ENCODE results near the gene CHAC1. TPM values are rescaled to one million over a fixed set of nuclear protein-coding genes. Genes with fewer than 3 reads are reported as not detected.
A peak's percentile ranks its signal among the peaks of the same experiment; 100 is the strongest.

Gene CHAC1
- total and polyA plus RNA-seq, 4 donors = 0.17 to 11.9 (median 11.6) TPM

GRCh38 chr15:40936234-40936708 lies 17.0 kb upstream of the CHAC1 start:
- DNase-seq (no peak), ATAC-seq (ENCODE audit: insufficient read depth, low FRiP score) (no peak)
- H3K36me3 ChIP-seq (ENCODE audit: control insufficient read depth in 4 of 4, insufficient read depth in 4 of 4, low read length in 4 of 4) = peaks cover 0 to 22% (median 0%) of the 10 kb centered on the region in 4 donors
- peaks cover 0 to 32% (median 24%) of the 10 kb centered on the region in 5 donors for H3K4me1 ChIP-seq (ENCODE audit: control insufficient read depth in 5 of 5, insufficient read depth in 5 of 5, low read length in 5 of 5)
- H3K27ac ChIP-seq (ENCODE audit: low read depth in 1 of 2, low read length in 1 of 2) = peak overlapping the region in 1 of 2 donors; percentile 23
- H3K27me3 ChIP-seq (ENCODE audit: control insufficient read depth in 3 of 3, insufficient read depth in 3 of 3, low read length in 2 of 3) = peaks cover 0 to 11% (median 5%) of the 10 kb centered on the region in 3 donors
- peak overlapping the region; percentile 1 for H3K4me3 ChIP-seq
- no peaks in the 10 kb centered on the region for H3K9me3 ChIP-seq (ENCODE audit: control insufficient read depth in 4 of 4, insufficient read depth in 3 of 4, low read length in 3 of 4)
- no peak overlapping the region for H3K9ac ChIP-seq (ENCODE audit: insufficient read depth in 1 of 2, low read length in 2 of 2)
- WGBS, 2 donors = 77 to 95% methylated on average over 31 of the region's 31 CpGs
- TF ChIP-seq, protein P1, sequence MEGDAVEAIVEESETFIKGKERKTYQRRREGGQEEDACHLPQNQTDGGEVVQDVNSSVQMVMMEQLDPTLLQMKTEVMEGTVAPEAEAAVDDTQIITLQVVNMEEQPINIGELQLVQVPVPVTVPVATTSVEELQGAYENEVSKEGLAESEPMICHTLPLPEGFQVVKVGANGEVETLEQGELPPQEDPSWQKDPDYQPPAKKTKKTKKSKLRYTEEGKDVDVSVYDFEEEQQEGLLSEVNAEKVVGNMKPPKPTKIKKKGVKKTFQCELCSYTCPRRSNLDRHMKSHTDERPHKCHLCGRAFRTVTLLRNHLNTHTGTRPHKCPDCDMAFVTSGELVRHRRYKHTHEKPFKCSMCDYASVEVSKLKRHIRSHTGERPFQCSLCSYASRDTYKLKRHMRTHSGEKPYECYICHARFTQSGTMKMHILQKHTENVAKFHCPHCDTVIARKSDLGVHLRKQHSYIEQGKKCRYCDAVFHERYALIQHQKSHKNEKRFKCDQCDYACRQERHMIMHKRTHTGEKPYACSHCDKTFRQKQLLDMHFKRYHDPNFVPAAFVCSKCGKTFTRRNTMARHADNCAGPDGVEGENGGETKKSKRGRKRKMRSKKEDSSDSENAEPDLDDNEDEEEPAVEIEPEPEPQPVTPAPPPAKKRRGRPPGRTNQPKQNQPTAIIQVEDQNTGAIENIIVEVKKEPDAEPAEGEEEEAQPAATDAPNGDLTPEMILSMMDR (IDR thresholded peaks at IDR 0.05; ENCODE audit: control extremely low read depth, extremely low read depth) = no peak

GRCh38 chr15:40936709-40937666 lies 16.3 kb upstream of the CHAC1 start:
- 68 to 75% methylated on average over 15 of the region's 15 CpGs for WGBS, 2 donors
- H3K9me3 ChIP-seq (ENCODE audit: control insufficient read depth in 4 of 4, insufficient read depth in 3 of 4, low read length in 3 of 4) = no peaks in the 10 kb centered on the region
- DNase-seq = peak in 1 of 3 donors; percentile 44
- H3K9ac ChIP-seq (ENCODE audit: insufficient read depth in 1 of 2, low read length in 2 of 2) = no peak overlapping the region
- H3K36me3 ChIP-seq (ENCODE audit: control insufficient read depth in 4 of 4, insufficient read depth in 4 of 4, low read length in 4 of 4) = peaks cover 0 to 20% (median 0%) of the 10 kb centered on the region in 4 donors
- H3K4me1 ChIP-seq (ENCODE audit: control insufficient read depth in 5 of 5, insufficient read depth in 5 of 5, low read length in 5 of 5) = peaks cover 0 to 33% (median 23%) of the 10 kb centered on the region in 5 donors
- TF ChIP-seq, protein P1 (IDR thresholded peaks at IDR 0.05; ENCODE audit: control extremely low read depth, extremely low read depth) = no peak
- no peak for ATAC-seq (ENCODE audit: insufficient read depth, low FRiP score)
- peaks cover 0 to 4% (median 0%) of the 10 kb centered on the region in 3 donors for H3K27me3 ChIP-seq (ENCODE audit: control insufficient read depth in 3 of 3, insufficient read depth in 3 of 3, low read length in 2 of 3)
- peak overlapping the region; percentile 1 for H3K4me3 ChIP-seq
- H3K27ac ChIP-seq (ENCODE audit: low read depth in 1 of 2, low read length in 1 of 2) = peak overlapping the region; percentile 38 to 46

DNA sequence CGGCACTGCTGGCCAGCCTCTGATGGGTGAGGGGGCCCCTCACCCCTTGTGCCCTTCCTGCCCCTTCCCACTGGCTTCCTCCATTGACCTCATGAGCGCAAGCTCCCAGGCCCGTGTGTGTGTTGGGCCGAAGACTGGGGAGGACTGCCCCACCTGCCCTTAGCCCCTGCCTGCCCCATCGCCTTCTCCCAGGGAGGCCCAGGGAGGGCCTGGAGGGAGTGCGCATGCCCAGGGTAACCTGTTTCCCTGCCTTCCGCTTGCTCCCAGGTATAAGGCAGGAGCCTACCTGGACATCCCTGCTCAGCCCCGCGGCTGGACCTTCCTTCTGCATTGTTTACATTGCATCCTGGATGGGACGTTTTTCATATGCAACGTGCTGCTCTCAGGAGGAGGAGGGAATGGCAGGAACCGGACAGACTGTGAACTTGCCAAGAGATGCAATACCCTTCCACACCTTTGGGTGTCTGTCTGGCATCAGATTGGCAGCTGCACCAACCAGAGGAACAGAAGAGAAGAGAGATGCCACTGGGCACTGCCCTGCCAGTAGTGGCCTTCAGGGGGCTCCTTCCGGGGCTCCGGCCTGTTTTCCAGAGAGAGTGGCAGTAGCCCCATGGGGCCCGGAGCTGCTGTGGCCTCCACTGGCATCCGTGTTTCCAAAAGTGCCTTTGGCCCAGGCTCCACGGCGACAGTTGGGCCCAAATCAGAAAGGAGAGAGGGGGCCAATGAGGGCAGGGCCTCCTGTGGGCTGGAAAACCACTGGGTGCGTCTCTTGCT lies 15.3 kb upstream of the CHAC1 start:
- Histone ChIP-seq H3K9ac (ENCODE audit: insufficient read depth in 1 of 2, low read length in 2 of 2) (no peak overlapping the region), H3K36me3 (ENCODE audit: control insufficient read depth in 4 of 4, insufficient read depth in 4 of 4, low read length in 4 of 4) (peaks cover 0 to 17% (median 0%) of the 10 kb centered on the region in 4 donors), H3K9me3 (ENCODE audit: control insufficient read depth in 4 of 4, insufficient read depth in 3 of 4, low read length in 3 of 4) (no peaks in the 10 kb centered on the region), H3K27me3 (ENCODE audit: control insufficient read depth in 3 of 3, insufficient read depth in 3 of 3, low read length in 2 of 3) (no peaks in the 10 kb centered on the region), H3K4me3 (no peak overlapping the region), H3K27ac (ENCODE audit: low read depth in 1 of 2, low read length in 1 of 2) (peak overlapping the region; percentile 38 to 46), H3K4me1 (ENCODE audit: control insufficient read depth in 5 of 5, insufficient read depth in 5 of 5, low read length in 5 of 5) (peaks cover 0 to 36% (median 28%) of the 10 kb centered on the region in 5 donors)
- ATAC-seq (ENCODE audit: insufficient read depth, low FRiP score) (no peak), DNase-seq (no peak)
- 65 to 71% methylated on average over 19 of the region's 19 CpGs for WGBS, 2 donors
- TF ChIP-seq, protein P1 (IDR thresholded peaks at IDR 0.05; ENCODE audit: control extremely low read depth, extremely low read depth) = no peak
